CD4-positive, alpha-beta T cell treated with Interleukin-17A for 1 hour (primary cell): Measurements from ENCODE around the gene GNG12.
"Not testable (repeated sequence)": the region's sequence is repeated elsewhere in the genome, so short reads cannot be mapped to it uniquely, and the experiment has no call there.

ENCODE experiments used
- DNase-seq: peaks from one replicate; pipeline ENCODE4 v3.0.0-alpha.2; 2020

Gene GNG12

GRCh38 chr1:67676287-67676686, 157.0 kb downstream of the GNG12 start:
- DNase-seq, result no peak

DNA sequence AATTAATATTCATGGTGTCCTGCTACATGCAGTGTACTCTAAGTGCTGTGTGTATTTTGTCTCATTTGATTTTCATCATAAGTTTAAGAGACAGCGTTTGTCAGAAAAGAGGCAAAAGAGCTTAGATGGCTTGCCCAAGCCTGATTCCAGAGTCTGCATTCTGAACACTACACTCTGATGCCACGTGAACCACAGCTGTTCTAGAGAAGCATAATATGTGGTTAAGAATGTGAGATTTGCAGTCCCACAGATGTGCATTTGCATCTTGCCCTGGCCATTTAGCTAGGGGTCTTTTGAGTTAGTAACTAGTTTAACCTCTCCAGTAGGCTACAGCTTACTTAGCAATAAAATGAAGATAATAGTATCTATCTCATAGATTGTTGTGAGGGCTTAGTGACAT, 157.5 kb downstream of the GNG12 start:
- no peak for DNase-seq

- peak; percentile 44 for DNase-seq
These were observed 158.8 kb downstream of the GNG12 start for GRCh38 chr1:67674260-67675011.

DNA sequence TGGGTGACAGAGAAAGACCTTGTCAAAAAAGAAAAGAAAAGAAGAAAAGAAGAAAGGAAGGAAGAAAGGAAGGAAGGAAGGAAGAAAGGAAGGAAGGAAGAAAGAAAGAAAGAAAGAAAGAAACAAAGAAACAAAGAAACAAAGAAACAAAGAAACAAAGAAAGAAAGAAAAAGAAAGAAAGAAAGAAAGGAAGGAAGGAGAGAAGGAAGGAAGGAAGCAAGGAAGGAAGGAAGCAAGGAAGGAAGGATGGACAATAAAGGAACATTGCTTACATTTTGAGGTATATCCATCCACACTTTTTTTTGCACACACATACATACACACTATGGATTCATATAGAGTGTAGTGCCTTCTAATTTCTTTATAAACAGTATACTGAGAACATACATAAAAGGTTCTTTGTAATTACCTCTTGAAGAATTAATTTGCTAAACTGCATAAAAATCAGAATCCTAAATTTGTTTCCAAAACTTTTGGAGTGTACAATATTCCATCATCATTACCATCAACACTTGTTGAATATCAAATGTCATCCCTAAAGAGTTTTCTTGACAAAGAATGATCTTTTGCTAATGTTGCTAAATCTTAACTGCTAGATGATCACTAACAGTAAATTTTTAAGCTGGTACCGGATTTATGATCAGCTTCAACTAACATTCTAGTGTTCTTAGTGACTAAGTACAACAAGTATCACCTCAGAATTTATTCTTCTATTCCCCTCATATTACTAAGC, 159.6 kb downstream of the GNG12 start:
- no peak for DNase-seq

GRCh38 chr1:67672260-67672803, 160.9 kb downstream of the GNG12 start:
- DNase-seq, result no peak

DNA sequence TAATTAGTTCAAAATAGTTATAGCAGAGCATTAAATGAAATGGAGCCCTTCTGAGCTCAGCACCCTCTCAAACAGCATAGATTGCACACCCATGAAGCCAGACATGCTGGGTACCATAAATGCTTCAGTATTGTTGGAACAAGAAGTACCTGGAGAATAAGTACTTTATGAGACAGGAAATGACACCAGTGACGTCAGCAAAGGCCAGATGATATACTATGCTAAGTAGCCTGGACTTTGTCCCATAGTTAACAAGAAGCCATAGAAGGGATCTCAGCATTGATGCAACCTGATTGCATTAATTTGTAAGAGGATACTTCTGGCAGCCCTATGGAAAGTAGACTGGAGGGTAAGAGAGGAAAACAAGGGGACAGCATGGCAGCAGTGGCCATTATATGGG, 164.6 kb downstream of the GNG12 start:
- no peak for DNase-seq

DNA sequence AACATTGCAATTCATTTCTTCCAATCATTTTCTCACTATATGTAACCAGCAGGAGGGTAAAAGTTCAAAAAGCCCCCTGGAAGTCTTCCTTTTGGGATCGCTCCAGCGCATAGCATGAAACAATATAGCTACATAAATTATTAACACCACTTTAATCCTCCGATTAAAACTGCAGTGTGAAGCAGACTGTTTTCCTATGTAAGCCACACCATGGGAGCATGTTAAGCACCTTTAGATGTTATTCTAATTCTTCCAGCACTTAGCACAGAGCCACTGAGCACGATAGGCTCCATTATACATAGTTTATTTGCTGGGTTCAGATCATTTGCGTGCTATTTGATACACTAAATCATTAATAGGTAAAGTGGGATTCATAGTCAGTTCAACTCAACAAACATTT, 166.6 kb downstream of the GNG12 start:
- no peak for DNase-seq

DNA sequence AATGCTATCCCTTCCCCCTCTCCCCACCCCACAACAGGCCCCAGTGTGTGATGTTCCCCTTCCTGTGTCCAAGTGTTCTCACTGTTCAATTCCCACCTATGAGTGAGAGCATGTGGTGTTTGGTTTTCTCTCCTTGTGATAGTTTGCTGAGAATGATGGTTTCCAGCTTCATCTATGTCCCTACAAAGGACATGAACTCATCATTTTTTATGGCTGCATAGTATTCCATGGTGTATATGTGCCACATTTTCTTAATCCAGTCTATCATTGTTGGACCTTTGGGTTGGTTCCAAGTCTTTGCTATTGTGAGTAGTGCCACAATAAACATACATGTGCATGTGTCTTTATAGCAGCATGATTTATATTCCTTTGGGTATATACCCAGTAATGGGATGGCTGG, 168.0 kb downstream of the GNG12 start:
- not testable (repeated sequence) for DNase-seq

- DNase-seq, result no peak
These were observed 169.2 kb downstream of the GNG12 start for GRCh38 chr1:67664048-67664447.

- no peak for DNase-seq
These were observed 170.4 kb downstream of the GNG12 start for GRCh38 chr1:67662884-67663283.

DNA sequence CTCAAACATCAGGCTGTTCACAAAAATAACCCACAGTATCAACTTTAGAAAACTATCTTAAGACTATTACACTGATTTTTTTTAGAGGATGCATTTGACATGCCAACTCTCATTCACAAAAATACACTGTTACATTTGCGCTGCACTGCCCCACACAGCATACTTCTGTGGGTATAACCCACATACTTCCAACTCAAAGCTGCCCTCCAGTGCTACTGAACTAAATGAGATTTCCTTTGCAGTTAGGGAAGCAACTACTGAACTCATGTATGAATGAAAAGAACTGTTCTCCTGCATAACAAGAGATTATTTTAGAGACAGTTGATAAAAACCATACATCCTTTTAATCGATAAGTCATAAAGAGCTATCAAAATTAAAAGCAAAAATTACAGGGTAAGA, 174.0 kb downstream of the GNG12 start:
- DNase-seq, result no peak

DNA sequence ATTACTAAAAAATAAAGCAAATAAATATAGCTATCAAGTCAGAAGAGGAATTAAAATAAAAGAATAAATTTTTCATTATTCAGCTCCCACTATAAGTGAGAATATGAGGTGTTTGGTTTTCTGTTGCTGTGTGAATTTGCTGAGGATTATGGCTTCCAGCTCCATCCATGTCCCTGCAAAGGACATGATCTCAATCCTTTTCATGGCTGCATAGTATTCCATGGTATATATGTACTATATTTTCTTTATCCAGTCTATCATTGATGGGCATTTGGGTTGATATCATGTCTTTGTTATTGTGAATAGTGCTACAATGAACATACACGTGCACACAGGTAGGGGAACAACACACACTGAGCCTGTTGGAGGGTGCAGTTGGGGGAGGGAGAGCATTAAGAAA, 176.1 kb downstream of the GNG12 start:
- DNase-seq, result not testable (repeated sequence)

DNA sequence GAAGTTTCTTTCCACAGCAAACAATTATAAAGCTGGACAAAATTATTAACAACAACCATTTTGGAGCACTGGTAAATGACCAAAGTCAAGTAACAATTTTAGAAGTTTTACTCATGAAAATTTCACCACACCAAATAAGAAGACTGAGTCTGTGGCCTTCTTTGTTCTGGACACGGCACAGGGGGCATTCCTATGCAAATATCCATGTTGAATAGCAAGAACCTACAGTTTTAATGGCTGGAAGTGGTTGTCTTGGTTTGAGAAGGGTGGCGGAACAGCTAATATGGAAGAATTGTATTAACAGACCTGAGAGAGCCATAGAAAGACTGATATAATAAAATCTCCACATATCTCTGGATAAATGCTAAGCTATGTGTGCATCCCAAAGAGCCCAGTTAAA, 177.7 kb downstream of the GNG12 start:
- no peak for DNase-seq

DNA sequence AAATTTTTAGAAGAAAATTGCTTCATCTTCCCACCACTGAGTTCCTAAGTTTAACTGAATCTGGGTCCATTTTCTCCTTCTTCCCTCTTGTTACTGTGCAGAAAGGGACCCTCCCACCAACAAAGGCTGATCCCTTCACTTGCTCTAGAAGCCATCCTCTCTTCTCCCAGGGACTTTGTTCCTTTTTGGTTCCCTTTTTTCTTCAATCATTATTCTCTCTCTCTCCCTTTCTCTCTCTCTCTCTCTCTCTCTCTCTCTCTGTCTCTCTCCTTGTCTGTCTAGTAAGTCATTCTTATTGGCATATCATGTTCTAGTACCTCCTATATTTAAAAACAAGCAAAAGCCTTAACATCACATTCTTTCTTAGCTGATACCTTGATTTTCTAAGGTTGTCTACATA, 180.0 kb downstream of the GNG12 start:
- DNase-seq, result no peak

GRCh38 chr1:67652800-67653199, 180.5 kb downstream of the GNG12 start:
- DNase-seq, result no peak
